NT2/D1 (cell line): Measurements from ENCODE around the gene SIRPD.

ENCODE experiments used
- DNase-seq: peaks from one replicate; pipeline ENCODE4 v3.0.0-alpha.2; 2011; ENCODE audit warnings: low read depth, low spot score
- H3K27me3 ChIP-seq: 2 replicates; pipeline ENCODE4 v1.6.0; 2011; ENCODE audit warnings: mild to moderate bottlenecking; ENCODE audit not compliant: insufficient read length, insufficient read depth
- H3K36me3 ChIP-seq: 2 replicates; pipeline ENCODE4 v1.6.1; 2011; ENCODE audit warnings: mild to moderate bottlenecking, low read length, mixed read lengths; ENCODE audit not compliant: insufficient read depth, insufficient read length
- H3K4me1 ChIP-seq: 2 replicates; pipeline ENCODE4 v1.5.1; 2011; ENCODE audit not compliant: insufficient read depth, insufficient read length
- H3K4me3 ChIP-seq: 2 replicates; pipeline ENCODE4 v1.5.1; 2011; ENCODE audit warnings: low read depth; ENCODE audit not compliant: insufficient read length
- H3K9ac ChIP-seq: 2 replicates; pipeline ENCODE4 v1.6.0; 2011; ENCODE audit warnings: low read depth; ENCODE audit not compliant: insufficient read length
- H3K9me3 ChIP-seq: 2 replicates; pipeline ENCODE4 v1.5.1; 2011; ENCODE audit warnings: mild to moderate bottlenecking, low read length; ENCODE audit not compliant: insufficient read depth
- SUZ12 ChIP-seq: IDR thresholded peaks from 2 replicates; pipeline ENCODE4 v1.6.1; 2011; ENCODE audit not compliant: insufficient read length, insufficient read depth; ENCODE audit errors: extremely low read depth
- YY1 ChIP-seq: IDR thresholded peaks from 2 replicates; pipeline ENCODE4 v1.6.1; 2011; ENCODE audit not compliant: insufficient read length, insufficient read depth
- ZNF274 ChIP-seq: IDR thresholded peaks from 2 replicates; pipeline ENCODE4 v1.6.1; 2011; ENCODE audit warnings: mild to moderate bottlenecking, low read depth, low read length

SIRPD gene

GRCh38 chr20:1526310-1526709, 31.2 kb downstream of the SIRPD start:
- TF ChIP-seq YY1 (no peak), ZNF274 (no peak), SUZ12 (no peak)
- Histone ChIP-seq H3K4me1 (no peaks in the 10 kb centered on the region), H3K4me3 (no peak overlapping the region), H3K27me3 (no peaks in the 10 kb centered on the region), H3K9ac (no peak overlapping the region), H3K36me3 (no peaks in the 10 kb centered on the region), H3K9me3 (no peaks in the 10 kb centered on the region; the same call in 1 of the 2 replicates)
- DNase-seq = no peak

- no peaks in the 10 kb centered on the region for H3K4me1 ChIP-seq
- TF ChIP-seq ZNF274 (no peak), SUZ12 (no peak), YY1 (no peak)
- no peak overlapping the region for H3K4me3 ChIP-seq
- DNase-seq = no peak
- no peak overlapping the region for H3K9ac ChIP-seq
- no peaks in the 10 kb centered on the region for H3K36me3 ChIP-seq
- H3K27me3 ChIP-seq = no peaks in the 10 kb centered on the region
- no peaks in the 10 kb centered on the region; the same call in 1 of the 2 replicates for H3K9me3 ChIP-seq
Measured at GRCh38 chr20:1524004-1524403, 33.5 kb downstream of the SIRPD start.

- no peak for DNase-seq
- Histone ChIP-seq H3K4me1 (no peaks in the 10 kb centered on the region), H3K9ac (no peak overlapping the region), H3K27me3 (no peaks in the 10 kb centered on the region), H3K9me3 (no peaks in the 10 kb centered on the region), H3K36me3 (no peaks in the 10 kb centered on the region), H3K4me3 (no peak overlapping the region)
- TF ChIP-seq SUZ12 (no peak), YY1 (no peak), ZNF274 (no peak)
Measured at GRCh38 chr20:1517010-1517409, 40.5 kb downstream of the SIRPD start.

GRCh38 chr20:1513801-1514200, 43.7 kb downstream of the SIRPD start:
- Histone ChIP-seq H3K9me3 (no peaks in the 10 kb centered on the region), H3K27me3 (no peaks in the 10 kb centered on the region), H3K4me3 (no peak overlapping the region), H3K36me3 (no peaks in the 10 kb centered on the region), H3K4me1 (no peaks in the 10 kb centered on the region), H3K9ac (no peak overlapping the region)
- no peak for DNase-seq
- TF ChIP-seq SUZ12 = no peak
- no peak for TF ChIP-seq YY1
- no peak for TF ChIP-seq ZNF274

- H3K4me3 ChIP-seq = no peak overlapping the region
- H3K36me3 ChIP-seq = no peaks in the 10 kb centered on the region
- DNase-seq = no peak
- no peaks in the 10 kb centered on the region for H3K9me3 ChIP-seq
- H3K9ac ChIP-seq = no peak overlapping the region
- no peaks in the 10 kb centered on the region for H3K4me1 ChIP-seq
- TF ChIP-seq SUZ12 = no peak
- TF ChIP-seq YY1 = no peak
- no peak for TF ChIP-seq ZNF274
- no peaks in the 10 kb centered on the region for H3K27me3 ChIP-seq
Measured at GRCh38 chr20:1509237-1509636, 48.3 kb downstream of the SIRPD start.

- no peaks in the 10 kb centered on the region for H3K36me3 ChIP-seq
- no peak overlapping the region for H3K9ac ChIP-seq
- DNase-seq = no peak
- H3K27me3 ChIP-seq = no peaks in the 10 kb centered on the region
- H3K4me3 ChIP-seq = no peak overlapping the region
- H3K4me1 ChIP-seq = no peaks in the 10 kb centered on the region
- 0 out of 2 replicates have a peak, but pooled peaks cover 6% of the 10 kb centered on the region for H3K9me3 ChIP-seq
- TF ChIP-seq SUZ12 (no peak), YY1 (no peak), ZNF274 (no peak)
Measured at GRCh38 chr20:1508574-1508973, 48.9 kb downstream of the SIRPD start.

- Histone ChIP-seq H3K4me3 (no peak overlapping the region), H3K27me3 (no peaks in the 10 kb centered on the region), H3K9ac (no peak overlapping the region), H3K9me3 (peaks cover 18% of the 10 kb centered on the region; the same call in 1 of the 2 replicates), H3K36me3 (no peaks in the 10 kb centered on the region), H3K4me1 (no peaks in the 10 kb centered on the region)
- peak; percentile 68 for DNase-seq
- TF ChIP-seq ZNF274 (no peak), YY1 (no peak), SUZ12 (no peak)
Measured at GRCh38 chr20:1507276-1507675, 50.2 kb downstream of the SIRPD start.
